Fibroblast of gingiva (primary cell): ENCODE results near the gene ATOH8.
"Not testable (repeated sequence)": the region's sequence is repeated elsewhere in the genome, so short reads cannot be mapped to it uniquely, and the experiment has no call there.

Experiments used
- DNase-seq: peaks from one replicate; pipeline ENCODE4 v3.0.0-alpha.2; 2011; ENCODE audit warnings: low read depth

The ATOH8 gene

DNA sequence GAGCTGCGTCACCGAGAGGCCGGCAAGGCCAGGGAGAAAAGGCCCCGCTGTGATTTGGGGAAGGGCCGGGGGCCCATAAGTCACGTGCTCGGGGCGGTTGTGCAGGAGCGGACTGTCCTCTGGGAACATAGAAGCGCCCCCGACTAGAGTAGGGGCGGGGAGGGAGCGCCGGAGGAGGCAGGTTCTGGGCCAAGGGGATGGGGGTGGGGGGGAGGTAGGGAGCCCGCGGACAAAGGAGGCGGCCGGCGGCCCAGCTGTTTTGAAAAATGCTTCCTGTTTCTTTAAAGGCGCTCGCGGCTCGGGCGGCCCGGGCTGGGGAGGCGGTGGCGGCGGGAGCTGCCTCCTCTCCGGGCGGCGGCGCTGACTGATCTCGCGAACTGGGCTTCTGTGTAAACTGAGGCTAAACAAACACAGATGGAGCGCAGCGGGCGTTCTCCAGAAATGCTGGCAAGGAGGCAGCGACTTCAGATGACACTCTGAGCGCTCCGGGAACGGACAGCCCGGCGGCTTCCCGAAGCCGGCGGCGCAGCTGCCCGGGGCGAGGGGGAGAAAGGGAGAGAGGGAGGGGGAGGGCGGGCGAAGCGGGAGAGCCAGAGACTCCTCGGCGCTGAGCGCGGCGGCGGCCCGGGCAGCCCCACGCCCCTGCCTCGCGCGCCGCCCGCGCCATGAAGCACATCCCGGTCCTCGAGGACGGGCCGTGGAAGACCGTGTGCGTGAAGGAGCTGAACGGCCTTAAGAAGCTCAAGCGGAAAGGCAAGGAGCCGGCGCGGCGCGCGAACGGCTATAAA lies at the start of gene ATOH8:
TSS of gene ATOH8 (plus strand) at position 467 of the 788 bp plus-strand sequence. CDS start at position 666, 199 bp downstream.
- peak; percentile 74 for DNase-seq

GRCh38 chr2:85704038-85704437 lies 49.8 kb upstream of the ATOH8 start:
- no peak for DNase-seq

GRCh38 chr2:85704800-85705679 lies 48.8 kb upstream of the ATOH8 start:
- no peak for DNase-seq

- DNase-seq: peak; percentile 94
Measured at GRCh38 chr2:85705680-85706039, 48.1 kb upstream of the ATOH8 start.

- no peak for DNase-seq
Measured at GRCh38 chr2:85706063-85706462, 47.7 kb upstream of the ATOH8 start.

GRCh38 chr2:85706599-85707296 lies 47.0 kb upstream of the ATOH8 start:
- DNase-seq: no peak

DNA sequence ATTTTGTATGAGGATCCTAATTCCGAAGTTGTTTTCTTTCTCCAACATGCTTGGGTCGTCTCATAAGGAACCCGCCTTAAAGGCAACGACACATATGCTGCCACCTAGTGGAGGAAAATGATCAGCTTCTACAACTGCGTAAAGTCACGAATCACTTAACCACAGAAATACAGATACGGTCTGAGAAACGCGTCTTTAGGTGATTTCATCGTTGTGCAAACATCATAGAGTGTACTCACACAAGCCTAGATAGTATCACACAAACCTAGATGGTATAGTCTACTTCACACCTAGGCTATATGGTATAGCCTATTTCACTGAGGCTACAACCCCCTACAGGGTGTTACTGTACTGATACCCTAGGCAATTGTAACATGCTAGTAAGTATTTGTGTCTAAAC lies 46.5 kb upstream of the ATOH8 start:
- peak; percentile 78 for DNase-seq

DNA sequence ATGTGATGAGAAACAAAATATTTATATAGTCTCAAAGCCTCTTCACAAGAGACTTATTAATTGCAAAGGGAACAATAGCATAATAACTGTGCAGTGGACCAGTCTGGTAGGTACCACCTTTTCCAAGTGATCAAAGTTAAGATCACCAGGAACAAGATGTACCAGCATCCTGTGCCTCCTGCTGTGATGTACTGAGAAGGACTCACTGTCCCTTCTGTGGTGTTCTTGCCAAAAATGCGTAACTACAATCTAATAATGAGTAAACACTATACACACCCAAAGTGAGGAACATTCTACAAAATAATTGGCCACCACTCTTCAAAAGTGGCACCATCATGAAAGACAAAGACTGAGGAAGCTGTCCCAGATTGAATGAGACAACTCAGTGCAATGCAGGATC lies 45.1 kb upstream of the ATOH8 start:
- no peak for DNase-seq

DNA sequence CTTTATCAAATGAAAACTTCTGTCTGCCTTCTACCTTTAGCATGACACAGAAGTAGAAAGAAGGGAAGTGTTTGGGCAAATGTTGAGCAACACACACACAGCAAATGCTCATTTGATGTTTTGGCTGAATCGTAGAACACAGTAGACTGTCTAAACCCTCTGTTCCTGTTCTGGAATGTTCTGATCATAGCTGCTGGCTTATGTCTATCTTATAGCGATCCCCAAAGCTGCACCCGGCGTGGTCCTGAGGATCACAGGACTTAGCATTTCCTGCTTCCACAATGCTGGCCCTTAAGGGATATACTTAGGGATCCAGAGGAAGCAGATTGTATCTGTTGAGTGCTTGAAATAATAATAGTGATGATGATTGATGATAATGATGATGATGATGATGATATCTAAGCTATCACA lies 44.4 kb upstream of the ATOH8 start:
- no peak for DNase-seq

GRCh38 chr2:85710687-85711577 lies 42.9 kb upstream of the ATOH8 start:
- DNase-seq: peak; percentile 50

DNA sequence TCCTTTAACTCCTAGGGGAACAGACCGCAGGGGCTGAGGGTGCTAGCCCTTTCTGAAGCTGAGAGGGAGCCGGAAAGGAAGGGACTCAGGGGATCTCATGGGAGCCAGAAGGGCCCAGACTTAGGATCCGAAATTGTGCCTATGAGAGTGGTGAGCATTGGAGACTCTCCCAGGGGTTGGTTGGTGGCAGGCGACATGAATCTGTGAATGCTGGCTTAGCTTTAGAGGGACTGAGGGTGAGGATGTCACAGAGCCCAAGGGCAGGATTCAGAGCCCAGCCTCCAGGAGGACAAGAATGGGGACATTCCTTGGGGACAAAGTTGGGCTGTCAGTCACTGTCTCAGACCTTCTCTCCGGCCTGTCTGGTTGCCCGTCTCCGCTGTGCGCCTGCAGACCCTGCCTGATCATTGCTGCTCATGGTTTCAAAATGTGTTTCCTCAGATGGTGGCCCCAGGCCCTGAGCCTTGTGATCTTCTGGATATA lies 42.2 kb upstream of the ATOH8 start:
- DNase-seq: no peak

- no peak for DNase-seq
Measured at GRCh38 chr2:85712336-85712735, 41.5 kb upstream of the ATOH8 start.

DNA sequence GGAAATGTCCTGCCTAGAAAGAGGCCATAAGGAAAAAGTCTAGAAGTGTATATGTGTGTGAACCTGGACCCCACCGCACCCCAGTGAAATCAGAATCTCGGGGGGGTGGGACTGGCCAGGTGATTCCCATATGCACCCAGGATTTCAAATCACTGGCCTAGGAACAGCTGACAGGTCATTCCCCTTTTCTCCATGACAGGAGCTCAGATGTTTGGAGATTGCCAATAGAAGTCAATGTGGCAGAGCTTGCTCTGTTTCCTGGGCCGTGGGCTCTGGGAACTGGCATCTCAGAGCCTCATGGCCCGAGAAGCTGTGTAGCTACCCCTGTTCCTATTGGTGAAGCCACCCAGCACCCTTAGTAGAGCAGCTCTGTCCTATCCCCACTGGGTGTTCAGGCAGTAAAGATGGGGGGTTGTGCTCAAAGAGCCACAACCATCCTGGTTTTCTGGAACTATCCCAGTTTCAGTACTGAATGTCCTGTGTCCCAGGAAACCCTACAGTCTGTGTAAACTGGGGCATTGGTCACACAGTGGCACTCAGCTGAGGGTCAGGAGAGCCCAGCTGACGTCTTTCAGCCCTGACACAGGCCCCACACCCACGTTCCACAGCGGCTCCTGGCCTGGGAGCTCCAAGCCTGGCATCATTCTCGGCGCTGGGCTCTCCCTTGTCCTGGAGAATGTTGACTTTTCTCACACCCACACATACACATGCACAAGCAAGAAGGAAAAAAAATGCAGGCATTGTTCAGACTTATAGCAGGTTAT lies 40.8 kb upstream of the ATOH8 start:
- DNase-seq: peak; percentile 71

DNA sequence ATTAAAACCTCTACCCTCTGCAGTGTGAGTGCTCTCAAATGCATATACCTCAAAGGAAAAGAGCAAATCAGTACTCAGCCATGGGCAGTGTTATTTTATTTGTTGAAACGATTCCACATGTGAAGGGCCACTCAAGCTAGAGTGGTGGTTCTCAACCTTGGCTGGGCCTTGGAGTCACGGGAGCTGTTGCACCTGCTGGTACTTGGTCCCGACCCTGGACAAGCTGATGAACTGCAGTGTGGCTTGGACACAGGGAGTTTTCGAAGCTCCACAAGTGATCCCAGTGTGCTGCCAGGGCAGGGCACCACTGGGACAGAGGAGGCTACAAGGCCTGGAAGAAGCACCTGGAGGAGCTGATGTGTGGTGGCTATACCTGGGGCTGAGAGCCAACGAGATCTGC lies 40.0 kb upstream of the ATOH8 start:
- no peak for DNase-seq

DNA sequence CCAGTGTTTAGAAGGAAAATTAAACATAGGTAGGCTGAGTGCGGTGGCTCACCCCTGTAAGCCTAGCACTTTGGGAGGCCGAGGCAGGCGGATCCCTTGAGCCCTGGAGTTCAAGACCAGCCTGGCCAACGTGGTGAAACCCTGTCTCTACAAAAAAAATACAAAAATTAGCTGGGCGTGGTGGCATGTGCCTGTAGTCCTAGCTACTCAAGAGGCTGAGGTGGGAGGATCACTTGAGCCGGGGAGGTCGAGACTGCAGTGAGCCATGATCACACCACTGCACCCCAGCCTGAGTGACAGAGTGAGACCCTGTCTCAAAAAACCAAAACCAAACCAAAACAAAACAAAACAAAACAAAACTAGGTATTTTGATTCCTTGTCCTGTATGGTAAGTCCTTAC lies 39.4 kb upstream of the ATOH8 start:
- DNase-seq: not testable (repeated sequence)

DNA sequence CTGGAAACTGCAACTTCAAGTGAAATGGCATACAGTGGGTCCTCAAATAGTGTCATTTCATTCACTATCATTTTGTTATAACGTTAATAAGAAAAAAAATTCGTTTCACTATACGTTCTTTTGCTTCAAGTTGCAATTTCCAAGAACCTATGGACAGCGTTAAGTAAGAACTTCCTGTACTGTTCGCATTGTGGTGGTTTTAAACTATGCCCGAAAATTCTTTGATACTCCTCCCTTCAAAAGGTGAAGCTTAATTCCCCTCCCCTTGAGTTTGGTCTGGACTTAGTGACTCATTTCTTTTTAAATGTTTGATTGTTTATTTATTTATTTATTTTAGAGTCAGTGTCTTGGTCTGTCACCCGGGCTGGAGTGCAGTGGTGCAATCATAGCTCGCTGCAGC lies 39.0 kb upstream of the ATOH8 start:
- no peak for DNase-seq

GRCh38 chr2:85716346-85716914 lies 37.4 kb upstream of the ATOH8 start:
- no peak for DNase-seq

DNA sequence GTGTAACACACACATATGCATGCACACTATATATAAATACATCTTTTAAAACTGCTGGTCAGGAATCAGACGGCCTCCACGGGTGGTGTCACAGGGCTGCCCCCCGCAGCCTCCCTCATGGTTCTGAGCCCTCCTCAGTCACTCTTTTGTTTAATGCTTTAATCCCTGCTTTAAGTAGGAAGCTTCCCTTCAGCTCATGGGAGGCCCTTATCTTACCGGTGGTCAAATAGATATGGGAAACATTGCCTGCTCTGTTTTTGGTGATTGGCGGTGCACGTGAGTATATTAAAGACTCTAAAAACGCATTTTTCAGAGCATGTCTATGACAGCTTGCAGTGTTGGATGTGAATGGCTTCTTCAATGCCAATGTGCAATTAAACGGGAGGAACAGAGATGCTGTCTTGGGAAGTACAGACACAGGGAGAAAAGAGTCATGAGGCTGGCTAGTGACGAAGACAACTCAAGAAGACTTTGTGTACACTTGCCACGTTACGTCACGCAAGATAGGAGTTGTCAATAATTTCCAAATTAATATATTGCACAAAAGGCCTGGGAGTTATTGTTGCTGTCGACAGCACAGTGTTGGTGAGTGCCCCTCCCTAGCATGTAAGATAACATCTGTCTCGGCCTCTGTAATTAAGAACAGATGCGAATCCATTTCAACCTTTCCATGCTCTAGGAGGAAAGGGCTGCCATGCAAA lies 36.3 kb upstream of the ATOH8 start:
- DNase-seq: peak; percentile 84

DNA sequence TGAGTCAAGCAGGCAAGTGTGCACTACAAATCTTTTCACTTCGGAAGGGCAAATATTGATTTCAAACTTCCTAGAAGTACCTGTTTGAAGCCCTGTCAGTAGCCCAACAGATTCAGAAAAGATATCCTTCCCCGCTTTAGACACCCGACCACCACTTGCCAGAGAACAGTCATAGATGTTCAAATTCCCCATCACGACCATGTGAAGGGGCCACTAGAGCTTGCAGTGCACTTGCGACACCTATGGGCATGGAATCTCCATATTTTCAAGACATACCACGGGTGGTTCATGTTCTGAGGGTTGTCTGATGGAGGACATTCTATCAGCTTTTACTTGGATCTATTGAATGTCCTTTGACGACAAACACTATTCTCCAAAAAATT lies 35.8 kb upstream of the ATOH8 start:
- DNase-seq: peak; percentile 27
